KMS-11 (cell line): ENCODE measurements around the gene FAM120B.

Experiments used
- H2AFZ ChIP-seq: fragments of 200-600 bp; sonication (generic); 2 replicates; pipeline ENCODE4 v1.6.1; 2016; ENCODE audit warnings: antibody characterized with exemption, mixed run types, low read depth
- H3K27ac ChIP-seq: fragments of 200-600 bp; sonication (generic); 2 replicates; pipeline ENCODE4 v1.6.1; 2016; ENCODE audit warnings: mild to moderate bottlenecking, mixed run types
- H3K27me3 ChIP-seq: fragments of 200-600 bp; sonication (generic); 2 replicates; pipeline ENCODE4 v1.6.1; 2017; ENCODE audit warnings: mild to moderate bottlenecking, low read depth, mixed run types, moderate library complexity; ENCODE audit not compliant: insufficient read depth
- H3K36me3 ChIP-seq: fragments of 200-600 bp; sonication (generic); 2 replicates; pipeline ENCODE4 v1.6.1; 2017; ENCODE audit warnings: mild to moderate bottlenecking, mixed run types; ENCODE audit not compliant: insufficient read depth
- H3K4me1 ChIP-seq: fragments of 200-600 bp; sonication (generic); 2 replicates; pipeline ENCODE4 v1.6.1; 2016; ENCODE audit warnings: mild to moderate bottlenecking, low read depth, mixed run types; ENCODE audit not compliant: poor library complexity, severe bottlenecking
- H3K4me2 ChIP-seq: fragments of 200-600 bp; sonication (generic); 2 replicates; pipeline ENCODE4 v1.7.0; 2016; ENCODE audit warnings: mild to moderate bottlenecking, mixed run types
- H3K4me3 ChIP-seq: fragments of 200-600 bp; sonication (generic); IDR thresholded peaks from 2 replicates; pipeline ENCODE4 v1.6.1; 2017; ENCODE audit warnings: low read depth, low read length, mixed read lengths; ENCODE audit not compliant: insufficient read depth
- H3K79me2 ChIP-seq: fragments of 200-600 bp; sonication (generic); 2 replicates; pipeline ENCODE4 v1.6.1; 2016; ENCODE audit warnings: low read depth, mixed run types; ENCODE audit not compliant: insufficient read depth
- H3K9ac ChIP-seq: fragments of 200-600 bp; sonication (generic); 2 replicates; pipeline ENCODE4 v1.6.1; 2016; ENCODE audit warnings: mild to moderate bottlenecking, mixed run types
- H4K20me1 ChIP-seq: fragments of 200-600 bp; sonication (generic); 2 replicates; pipeline ENCODE4 v1.6.1; 2016; ENCODE audit warnings: mild to moderate bottlenecking, mixed run types; ENCODE audit not compliant: insufficient read depth
- TF ChIP-seq, protein P1 (sequence below): fragments of 200-600 bp; sonication (generic); conservative IDR thresholded peaks from 2 replicates; pipeline ENCODE4 v1.6.1; 2017; ENCODE audit warnings: low read depth, mild to moderate bottlenecking, antibody characterized with exemption, low read length, moderate library complexity, mixed read lengths

Gene FAM120B

DNA sequence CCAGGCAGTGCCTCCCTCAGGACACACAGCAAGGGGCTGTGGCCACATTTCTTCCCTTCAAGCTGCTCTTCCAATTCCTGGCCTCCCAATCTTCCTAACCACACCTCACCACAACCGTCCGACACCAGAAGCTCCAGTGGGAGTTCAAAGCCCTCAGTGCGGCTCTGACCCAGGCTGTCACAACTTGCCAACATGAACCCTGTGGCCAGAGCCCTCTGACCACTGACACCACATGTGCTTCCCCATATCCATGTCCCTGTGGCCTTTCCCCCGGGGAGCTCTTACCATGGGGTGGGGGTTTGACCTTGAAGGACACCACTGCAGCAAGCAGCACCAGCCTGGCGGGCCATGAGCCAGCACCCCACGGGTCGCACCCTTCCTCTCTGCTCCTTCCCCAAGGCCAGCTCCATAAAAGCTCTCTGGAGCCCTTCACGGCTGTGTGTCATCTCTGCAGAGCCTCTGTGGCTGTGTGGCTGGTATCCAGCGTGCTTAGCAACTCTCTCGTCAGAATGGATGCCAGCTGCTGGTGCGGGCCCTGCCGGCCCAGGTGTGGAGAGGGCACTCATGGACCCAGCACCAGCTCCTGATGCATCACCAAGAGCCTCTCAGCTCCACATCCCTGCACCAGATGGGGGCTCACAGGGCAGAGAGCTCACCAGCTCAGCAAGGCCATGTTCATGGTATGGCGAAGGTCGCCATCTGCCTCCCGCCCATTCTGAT lies 140.4 kb downstream of the FAM120B start:
- Histone ChIP-seq H3K9ac (no peak overlapping the region), H4K20me1 (no peaks in the 10 kb centered on the region), H2AFZ (no peak overlapping the region), H3K36me3 (no peaks in the 10 kb centered on the region), H3K4me1 (no peaks in the 10 kb centered on the region), H3K4me3 (no peak overlapping the region), H3K4me2 (no peak overlapping the region), H3K79me2 (no peaks in the 10 kb centered on the region), H3K27me3 (no peaks in the 10 kb centered on the region; the same call in 1 of the 2 replicates), H3K27ac (no peak overlapping the region)
- TF ChIP-seq, protein P1, sequence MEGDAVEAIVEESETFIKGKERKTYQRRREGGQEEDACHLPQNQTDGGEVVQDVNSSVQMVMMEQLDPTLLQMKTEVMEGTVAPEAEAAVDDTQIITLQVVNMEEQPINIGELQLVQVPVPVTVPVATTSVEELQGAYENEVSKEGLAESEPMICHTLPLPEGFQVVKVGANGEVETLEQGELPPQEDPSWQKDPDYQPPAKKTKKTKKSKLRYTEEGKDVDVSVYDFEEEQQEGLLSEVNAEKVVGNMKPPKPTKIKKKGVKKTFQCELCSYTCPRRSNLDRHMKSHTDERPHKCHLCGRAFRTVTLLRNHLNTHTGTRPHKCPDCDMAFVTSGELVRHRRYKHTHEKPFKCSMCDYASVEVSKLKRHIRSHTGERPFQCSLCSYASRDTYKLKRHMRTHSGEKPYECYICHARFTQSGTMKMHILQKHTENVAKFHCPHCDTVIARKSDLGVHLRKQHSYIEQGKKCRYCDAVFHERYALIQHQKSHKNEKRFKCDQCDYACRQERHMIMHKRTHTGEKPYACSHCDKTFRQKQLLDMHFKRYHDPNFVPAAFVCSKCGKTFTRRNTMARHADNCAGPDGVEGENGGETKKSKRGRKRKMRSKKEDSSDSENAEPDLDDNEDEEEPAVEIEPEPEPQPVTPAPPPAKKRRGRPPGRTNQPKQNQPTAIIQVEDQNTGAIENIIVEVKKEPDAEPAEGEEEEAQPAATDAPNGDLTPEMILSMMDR = no peak

DNA sequence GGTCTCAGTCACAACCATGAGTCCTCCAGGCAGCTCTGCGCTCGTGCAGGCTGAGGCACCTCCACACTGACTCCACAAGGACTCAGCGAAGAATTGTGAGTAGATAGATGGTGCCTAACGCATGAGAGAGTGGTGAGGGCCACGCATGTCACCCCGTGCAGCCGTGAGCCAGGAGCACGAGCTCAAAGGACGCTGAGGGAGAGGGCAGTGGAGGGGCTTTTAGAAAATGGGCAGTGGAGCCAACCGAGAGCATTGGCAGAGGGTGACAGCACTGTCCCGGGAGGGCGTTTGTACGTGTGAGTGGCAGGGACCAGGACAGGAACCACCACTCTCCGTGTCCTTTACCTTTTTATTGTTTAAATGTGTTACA lies 141.0 kb downstream of the FAM120B start:
- Histone ChIP-seq H3K4me2 (no peak overlapping the region), H3K36me3 (no peaks in the 10 kb centered on the region), H3K79me2 (no peaks in the 10 kb centered on the region), H3K4me1 (no peaks in the 10 kb centered on the region), H4K20me1 (no peaks in the 10 kb centered on the region), H3K27ac (no peak overlapping the region), H2AFZ (no peak overlapping the region), H3K27me3 (no peaks in the 10 kb centered on the region; the same call in 1 of the 2 replicates), H3K9ac (no peak overlapping the region), H3K4me3 (no peak overlapping the region)
- TF ChIP-seq, protein P1 = no peak

DNA sequence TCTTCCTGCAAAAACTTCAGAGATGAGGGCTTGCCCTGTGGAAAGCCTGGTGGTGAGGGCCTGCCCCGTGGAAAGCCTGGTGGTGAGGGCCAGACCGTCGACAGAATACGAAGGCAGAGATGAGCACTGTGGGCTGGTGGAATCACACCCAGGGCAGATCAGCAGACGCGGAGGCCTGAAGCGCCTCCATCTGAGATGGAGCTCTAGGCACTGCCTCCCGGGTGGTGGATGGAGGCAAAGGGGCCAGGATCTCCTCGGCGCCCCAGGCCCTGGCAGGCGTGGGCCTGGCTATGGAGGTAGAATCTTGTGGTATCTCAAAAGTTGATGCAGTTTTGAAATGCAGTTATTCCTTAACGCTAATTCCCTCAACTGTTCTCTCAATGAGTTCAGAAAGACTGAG lies 141.8 kb downstream of the FAM120B start:
- no peak overlapping the region for H3K4me3 ChIP-seq
- no peak overlapping the region for H3K27ac ChIP-seq
- H3K4me2 ChIP-seq = no peak overlapping the region
- no peaks in the 10 kb centered on the region for H3K4me1 ChIP-seq
- no peaks in the 10 kb centered on the region for H4K20me1 ChIP-seq
- TF ChIP-seq, protein P1 = no peak
- no peaks in the 10 kb centered on the region; the same call in 1 of the 2 replicates for H3K27me3 ChIP-seq
- H3K9ac ChIP-seq = no peak overlapping the region
- no peaks in the 10 kb centered on the region for H3K36me3 ChIP-seq
- no peaks in the 10 kb centered on the region for H3K79me2 ChIP-seq
- H2AFZ ChIP-seq = no peak overlapping the region

DNA sequence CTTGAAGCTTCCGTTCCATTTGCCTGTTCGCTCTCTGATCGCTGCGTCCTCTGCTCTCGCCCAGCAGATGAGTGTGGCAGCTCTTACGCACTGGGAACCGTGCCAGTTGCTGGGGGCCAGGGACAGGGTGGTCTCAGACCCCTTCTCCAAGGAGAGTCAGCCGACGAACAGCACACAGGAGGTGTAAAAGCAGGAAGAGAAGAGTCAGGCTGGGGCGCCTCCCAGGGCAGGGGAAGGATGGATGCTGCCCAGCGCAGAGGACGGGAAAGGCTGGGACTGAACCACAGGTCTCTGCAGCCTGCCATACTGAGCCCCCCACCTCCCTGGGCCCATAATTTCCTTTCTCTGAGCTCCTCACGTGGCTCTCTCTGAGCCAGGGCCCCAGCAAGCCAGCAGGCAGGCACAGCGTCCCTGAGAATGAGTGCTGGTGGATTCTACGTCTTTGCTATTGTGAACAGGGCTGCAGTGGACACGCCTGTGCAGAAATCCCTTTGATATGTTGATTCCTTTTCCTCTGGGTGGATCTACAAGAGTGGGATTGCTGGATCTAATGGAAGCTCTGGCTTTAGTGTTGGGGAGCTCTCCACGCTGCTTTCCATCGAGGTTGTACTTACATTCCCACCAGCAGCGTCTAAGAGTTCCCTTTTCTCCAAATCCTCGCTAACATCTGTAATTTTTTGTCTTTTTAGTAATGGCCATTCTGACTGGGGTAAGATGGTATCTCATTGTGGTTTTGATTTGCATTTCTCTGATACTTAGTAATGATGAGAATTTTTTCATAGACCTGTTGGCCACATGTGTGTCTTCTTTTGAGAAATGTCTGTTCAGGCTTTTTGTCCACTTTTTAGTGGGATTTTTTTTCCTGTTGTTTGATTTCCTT lies 142.4 kb downstream of the FAM120B start:
- Histone ChIP-seq H3K36me3 (no peaks in the 10 kb centered on the region), H4K20me1 (no peaks in the 10 kb centered on the region), H3K9ac (no peak overlapping the region), H3K4me2 (no peak overlapping the region), H3K79me2 (no peaks in the 10 kb centered on the region), H3K27me3 (no peaks in the 10 kb centered on the region; the same call in 1 of the 2 replicates), H3K27ac (no peak overlapping the region), H3K4me1 (no peaks in the 10 kb centered on the region), H2AFZ (no peak overlapping the region), H3K4me3 (no peak overlapping the region)
- TF ChIP-seq, protein P1 = no peak
